ENCODE results near the gene CCDC80.
A peak's percentile ranks its signal among the peaks of the same experiment; 100 is the strongest.

CCDC80 gene

DNA sequence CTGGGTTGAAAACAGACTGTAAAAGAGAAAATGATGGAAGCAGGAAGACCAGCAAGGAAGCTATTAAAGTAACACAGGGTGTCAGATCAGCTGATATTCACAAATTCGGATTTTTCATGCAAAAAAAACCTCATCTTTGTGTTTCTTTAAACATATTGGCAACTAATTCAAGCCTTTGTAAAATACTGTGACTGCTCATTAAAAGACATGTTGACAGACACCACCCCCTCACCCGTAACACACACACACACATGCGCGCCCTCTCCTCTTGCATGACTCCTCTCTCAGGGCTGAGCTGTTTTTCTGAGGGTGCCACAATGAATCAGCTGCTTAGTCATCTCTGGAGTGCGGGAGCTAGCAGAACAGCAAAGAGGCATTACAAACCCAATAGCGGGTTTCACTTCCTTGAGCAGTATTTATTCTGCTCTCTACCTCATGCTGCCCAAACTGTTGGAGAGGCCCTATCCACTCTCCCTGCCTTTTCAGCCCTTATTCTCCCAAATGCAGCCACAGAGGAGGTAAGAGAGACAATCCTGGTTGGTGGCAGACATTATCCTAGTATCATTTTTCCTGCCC is 35.8 kb upstream of the CCDC80 start:
- TF ChIP-seq, protein P1, sequence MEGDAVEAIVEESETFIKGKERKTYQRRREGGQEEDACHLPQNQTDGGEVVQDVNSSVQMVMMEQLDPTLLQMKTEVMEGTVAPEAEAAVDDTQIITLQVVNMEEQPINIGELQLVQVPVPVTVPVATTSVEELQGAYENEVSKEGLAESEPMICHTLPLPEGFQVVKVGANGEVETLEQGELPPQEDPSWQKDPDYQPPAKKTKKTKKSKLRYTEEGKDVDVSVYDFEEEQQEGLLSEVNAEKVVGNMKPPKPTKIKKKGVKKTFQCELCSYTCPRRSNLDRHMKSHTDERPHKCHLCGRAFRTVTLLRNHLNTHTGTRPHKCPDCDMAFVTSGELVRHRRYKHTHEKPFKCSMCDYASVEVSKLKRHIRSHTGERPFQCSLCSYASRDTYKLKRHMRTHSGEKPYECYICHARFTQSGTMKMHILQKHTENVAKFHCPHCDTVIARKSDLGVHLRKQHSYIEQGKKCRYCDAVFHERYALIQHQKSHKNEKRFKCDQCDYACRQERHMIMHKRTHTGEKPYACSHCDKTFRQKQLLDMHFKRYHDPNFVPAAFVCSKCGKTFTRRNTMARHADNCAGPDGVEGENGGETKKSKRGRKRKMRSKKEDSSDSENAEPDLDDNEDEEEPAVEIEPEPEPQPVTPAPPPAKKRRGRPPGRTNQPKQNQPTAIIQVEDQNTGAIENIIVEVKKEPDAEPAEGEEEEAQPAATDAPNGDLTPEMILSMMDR (IDR thresholded peaks at IDR 0.05; ENCODE audit: low read depth, low read length, missing control alignments): no peak
- in situ Hi-C loops (cut with HindIII; ENCODE audit: low sequenced_read_pairs): no loop called here
- no peak overlapping the region for H3K4me3 ChIP-seq (ENCODE audit: low read depth, low read length)
- DNase-seq (ENCODE audit: low read depth): peak; percentile 89

GRCh38 chr3:112675943-112676535 is 35.1 kb upstream of the CCDC80 start:
- TF ChIP-seq, protein P1 (IDR thresholded peaks at IDR 0.05; ENCODE audit: low read depth, low read length, missing control alignments): no peak
- H3K4me3 ChIP-seq (ENCODE audit: low read depth, low read length): no peak overlapping the region
- no peak for DNase-seq (ENCODE audit: low read depth)
- in situ Hi-C loops (cut with HindIII; ENCODE audit: low sequenced_read_pairs): no loop called here

DNA sequence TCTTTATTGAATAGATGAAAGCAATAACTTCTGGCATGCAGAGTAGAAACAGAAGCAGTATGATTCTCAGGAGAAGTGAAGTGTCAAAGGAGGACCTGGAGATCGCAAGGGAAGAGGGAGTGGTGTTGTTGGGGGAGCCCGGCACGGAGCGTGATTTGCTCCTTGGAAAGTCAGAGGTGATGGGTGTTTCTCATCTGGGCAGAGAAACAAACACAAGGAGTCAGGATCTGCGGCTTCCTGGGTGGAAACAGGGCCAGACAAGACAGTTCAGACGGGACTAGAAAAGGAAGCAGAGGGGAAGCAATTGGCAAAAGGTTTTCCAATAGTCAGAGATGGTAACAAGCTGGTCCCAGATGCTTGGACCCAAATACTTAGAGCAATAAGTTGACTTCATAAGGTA is 34.4 kb upstream of the CCDC80 start:
- TF ChIP-seq, protein P1 (IDR thresholded peaks at IDR 0.05; ENCODE audit: low read depth, low read length, missing control alignments): no peak
- in situ Hi-C loops (cut with HindIII; ENCODE audit: low sequenced_read_pairs): no loop called here
- no peak for DNase-seq (ENCODE audit: low read depth)
- H3K4me3 ChIP-seq (ENCODE audit: low read depth, low read length): no peak overlapping the region

- H3K4me3 ChIP-seq (ENCODE audit: low read depth, low read length): no peak overlapping the region
- DNase-seq (ENCODE audit: low read depth): no peak
- TF ChIP-seq, protein P1 (IDR thresholded peaks at IDR 0.05; ENCODE audit: low read depth, low read length, missing control alignments): no peak
- in situ Hi-C loops (cut with HindIII; ENCODE audit: low sequenced_read_pairs): no loop called here
Observed at GRCh38 chr3:112672716-112673541, 32.0 kb upstream of the CCDC80 start.

DNA sequence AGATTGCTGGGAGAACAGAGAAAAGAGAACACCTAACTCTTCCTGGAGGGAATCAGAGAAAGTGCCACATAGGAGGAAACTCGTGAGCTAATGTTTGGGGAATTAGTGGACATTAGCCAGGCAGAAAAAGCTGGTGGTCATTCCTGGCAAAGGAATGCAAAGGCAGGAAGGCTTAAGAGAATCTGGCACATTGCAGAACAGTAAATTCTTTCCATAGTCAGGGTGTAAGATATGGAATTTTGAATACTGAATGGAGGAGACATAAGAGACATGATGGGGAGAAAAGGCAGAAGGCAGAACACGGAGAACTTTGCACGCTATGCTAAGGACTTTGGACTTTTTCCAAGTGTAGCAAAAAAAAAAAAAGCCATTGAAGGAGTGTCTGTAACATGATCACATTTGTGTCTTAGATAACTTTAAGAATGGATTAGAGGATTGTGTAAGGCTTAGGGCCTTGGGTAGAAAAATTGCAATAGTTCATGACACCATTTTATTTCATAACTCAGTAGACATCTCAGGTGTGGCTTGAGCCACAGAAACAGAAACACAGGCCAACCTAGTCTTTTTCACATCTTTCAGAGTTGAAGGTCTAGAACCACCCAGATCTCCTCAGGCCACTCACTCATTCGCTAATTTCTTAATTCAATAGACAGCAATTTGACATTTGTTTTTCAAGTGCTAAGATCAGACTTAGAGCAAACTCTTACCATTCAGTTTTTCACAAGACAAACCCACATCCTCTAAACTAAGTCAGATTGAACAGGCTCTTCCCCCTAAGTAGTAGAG is 31.2 kb upstream of the CCDC80 start:
- in situ Hi-C loops (cut with HindIII; ENCODE audit: low sequenced_read_pairs): no loop called here

More for the DNA sequence above, 31.2 kb upstream of the CCDC80 start:
- H3K4me3 ChIP-seq (ENCODE audit: low read depth, low read length): no peak overlapping the region
- peak; percentile 95 for DNase-seq (ENCODE audit: low read depth)
- TF ChIP-seq, protein P1 (IDR thresholded peaks at IDR 0.05; ENCODE audit: low read depth, low read length, missing control alignments): no peak
